HepG2 (cell line): ENCODE measurements around the gene ABCB8. TPM values are rescaled to one million over a fixed set of nuclear protein-coding genes. Genes with fewer than 3 reads are reported as not detected.

Source experiments
- ELF1 ChIP-seq: sonication (generic); formaldehyde crosslinking; IDR thresholded peaks from 2 replicates; pipeline ENCODE4 v1.4.0; 2020; ENCODE audit warnings: missing genetic modification reagents
- ERF ChIP-seq: IDR thresholded peaks from 2 replicates; pipeline ENCODE4 v1.6.1; 2018; ENCODE audit warnings: missing biosample characterization, missing genetic modification reagents
- FIP1L1 ChIP-seq: fragments of 200-400 bp; formaldehyde crosslinking; IDR thresholded peaks from 2 replicates; pipeline ENCODE4 v1.6.1; 2018; ENCODE audit warnings: low read depth, mild to moderate bottlenecking, low read length, moderate library complexity, borderline replicate concordance; ENCODE audit not compliant: insufficient read depth
- FOXK2 ChIP-seq: fragments of 450-650 bp; IDR thresholded peaks from 2 replicates; pipeline ENCODE4 v1.6.1; 2016
- JARID2 ChIP-seq: sonication (generic); formaldehyde crosslinking; IDR thresholded peaks from 2 replicates; pipeline ENCODE4 v1.8.1; 2023; ENCODE audit warnings: missing genetic modification reagents, inconsistent platforms; ENCODE audit not compliant: insufficient replicate concordance
- MNT ChIP-seq: fragments of 450-650 bp; IDR thresholded peaks from 2 replicates; pipeline ENCODE4 v1.6.1; 2016
- NFRKB ChIP-seq: fragments of 450-650 bp; IDR thresholded peaks from 2 replicates; pipeline ENCODE4 v1.6.1; 2017
- SALL1 ChIP-seq: sonication (generic); formaldehyde crosslinking; IDR thresholded peaks from 2 replicates; pipeline ENCODE4 v1.8.0; 2022; ENCODE audit warnings: mild to moderate bottlenecking, missing genetic modification reagents
- SOX5 ChIP-seq: IDR thresholded peaks from 2 replicates; pipeline ENCODE4 v1.6.1; 2016; ENCODE audit warnings: borderline replicate concordance
- SOX6 ChIP-seq, 2 experiments: fragments of 450-650 bp in 1 of 2; sonication (generic) in 1 of 2; formaldehyde crosslinking in 1 of 2; IDR thresholded peaks; 2 replicates each; pipeline versions ENCODE4 v1.4.0 to v1.6.1; 2017 to 2020; ENCODE audit warnings: antibody characterized with exemption in 1 of 2, mild to moderate bottlenecking in 1 of 2, missing genetic modification reagents in 1 of 2
- SRY ChIP-seq: sonication (generic); formaldehyde crosslinking; IDR thresholded peaks from 2 replicates; pipeline ENCODE4 v1.8.0; 2022; ENCODE audit warnings: mild to moderate bottlenecking, missing genetic modification reagents
- TAF15 ChIP-seq: fragments of 200-400 bp; formaldehyde crosslinking; IDR thresholded peaks from one replicate; pipeline ENCODE4 v1.6.1; 2018; ENCODE audit warnings: mild to moderate bottlenecking, low read depth, low read length; ENCODE audit not compliant: poor library complexity, severe bottlenecking
- YEATS2 ChIP-seq: sonication (generic); formaldehyde crosslinking; IDR thresholded peaks from 2 replicates; pipeline ENCODE4 v1.4.0; 2020; ENCODE audit warnings: missing genetic modification reagents, borderline replicate concordance
- ZNF143 ChIP-seq: sonication (generic); formaldehyde crosslinking; IDR thresholded peaks from 2 replicates; pipeline ENCODE4 v1.4.0; 2020; ENCODE audit warnings: missing genetic modification reagents
- ZNF160 ChIP-seq: sonication (generic); formaldehyde crosslinking; IDR thresholded peaks from 2 replicates; pipeline ENCODE4 v1.8.0; 2022; ENCODE audit warnings: mild to moderate bottlenecking, inconsistent platforms, missing genetic modification reagents
- ZNF17 ChIP-seq: sonication (generic); formaldehyde crosslinking; IDR thresholded peaks from 2 replicates; pipeline ENCODE4 v1.5.0; 2020; ENCODE audit warnings: mild to moderate bottlenecking, missing genetic modification reagents
- ZNF432 ChIP-seq: sonication (generic); formaldehyde crosslinking; IDR thresholded peaks from 2 replicates; pipeline ENCODE4 v1.5.0; 2020; ENCODE audit warnings: missing genetic modification reagents, mild to moderate bottlenecking, borderline replicate concordance
- ZNF615 ChIP-seq: sonication (generic); formaldehyde crosslinking; IDR thresholded peaks from 2 replicates; pipeline ENCODE4 v1.5.0; 2020; ENCODE audit warnings: mild to moderate bottlenecking, missing genetic modification reagents, borderline replicate concordance
- ZNF749 ChIP-seq: sonication (generic); formaldehyde crosslinking; IDR thresholded peaks from 2 replicates; pipeline ENCODE4 v1.8.0; 2022; ENCODE audit warnings: mild to moderate bottlenecking, missing genetic modification reagents, moderate library complexity, borderline replicate concordance
- ZNF788 ChIP-seq: sonication (generic); formaldehyde crosslinking; IDR thresholded peaks from 2 replicates; pipeline ENCODE4 v1.5.0; 2020; ENCODE audit warnings: mild to moderate bottlenecking, missing genetic modification reagents, borderline replicate concordance
- polyA plus RNA-seq, 8 experiments: library from polyadenylated mRNA; depleted of rRNA in 3 of 8; stranded (reverse) in 7 of 8; unstranded in 1 of 8; fragments of >200 nt; fragmentation: Illumina TruSeq in 4 of 8; extraction: Trizol in 4 of 8; gene quantifications; 2 replicates each; pipeline versions ENCODE4 v1.2.1 to v1.2.3, GENCODE V29; 2011 to 2016; ENCODE audit warnings: low read depth in 4 of 8, missing spikeins in 1 of 8, mixed read lengths in 1 of 8; ENCODE audit not compliant: insufficient read depth in 1 of 8
- total RNA-seq, 5 experiments: library from RNA; depleted of rRNA; stranded (reverse); fragments of >200 nt; fragmentation: Illumina TruSeq; extraction: Trizol; gene quantifications; 2 replicates each; pipeline ENCODE4 v1.2.3, GENCODE V29; 2016; ENCODE audit warnings: low read depth in 1 of 5
- TF ChIP-seq, protein P1 (sequence below): sonication (generic); formaldehyde crosslinking; IDR thresholded peaks from 2 replicates; pipeline ENCODE4 v1.4.0; 2020; ENCODE audit warnings: missing genetic modification reagents
- TF ChIP-seq, protein P2 (sequence below): sonication (generic); formaldehyde crosslinking; IDR thresholded peaks from 2 replicates; pipeline ENCODE4 v1.4.0; 2020; ENCODE audit warnings: missing genetic modification reagents, borderline replicate concordance

Gene ABCB8
- total and polyA plus RNA-seq, 2 of the 13 experiments (the other 11 are each of a cell fraction or from before 2014, with no cell fraction given): 6.6 to 16.7 TPM

DNA sequence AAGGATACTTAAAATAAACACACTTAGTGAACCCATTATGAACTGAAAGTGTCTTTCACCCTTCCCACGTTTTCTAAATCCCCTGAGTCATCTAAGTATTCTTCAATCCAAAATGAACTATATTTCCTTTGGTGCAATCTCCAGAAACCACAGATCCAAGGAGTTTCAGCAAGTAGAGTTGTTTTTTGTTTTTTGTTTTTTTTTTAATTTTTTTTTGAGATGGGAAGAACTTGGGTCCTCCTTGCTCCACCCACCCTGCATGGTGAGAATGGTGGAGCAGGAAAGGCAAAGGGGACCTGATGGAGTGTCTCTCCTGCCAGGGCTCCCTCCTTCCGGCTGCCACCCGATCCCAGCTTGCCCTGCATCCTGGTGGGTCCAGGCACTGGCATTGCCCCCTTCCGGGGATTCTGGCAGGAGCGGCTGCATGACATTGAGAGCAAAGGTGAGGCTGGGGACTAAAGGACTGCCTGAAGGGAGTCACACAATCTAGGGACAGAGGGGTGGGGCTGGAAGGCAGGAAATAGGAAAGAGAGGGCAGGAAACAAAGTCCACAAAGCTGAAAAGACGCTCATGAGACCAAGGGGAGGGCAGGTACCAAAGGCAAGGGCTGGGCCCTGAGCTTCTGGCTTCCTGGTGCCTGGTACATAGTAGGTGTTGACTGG lies 16.1 kb upstream of the ABCB8 start (continued):
- TF ChIP-seq YEATS2 (CRISPR knock-in tag) (no peak), ERF (CRISPR knock-in tag) (peak; percentile 17; the same call in 1 of the 2 replicates), ZNF143 (CRISPR knock-in tag) (no peak), ZNF788 (CRISPR knock-in tag) (no peak), NFRKB (no peak), FOXK2 (no peak), ZNF432 (no peak), TAF15 (no peak), ZNF160 (no peak), ZNF17 (CRISPR knock-in tag) (no peak), ZNF615 (CRISPR knock-in tag) (no peak), SRY (CRISPR knock-in tag) (peak; percentile 79; the same call in 1 of the 2 replicates), ELF1 (CRISPR knock-in tag) (peak; percentile 47; the same call in 1 of the 2 replicates), JARID2 (CRISPR knock-in tag) (no peak), ZNF749 (CRISPR knock-in tag) (no peak), SOX5 (CRISPR knock-in tag) (peak; percentile 31; the same call in 1 of the 2 replicates), SALL1 (CRISPR knock-in tag) (peak; percentile 39; the same call in 1 of the 2 replicates), FIP1L1 (no peak), SOX6 (IDR thresholded peaks at IDR 0.05) (no peak), SOX6 (CRISPR knock-in tag; IDR thresholded peaks at IDR 0.05) (no peak), MNT (no peak)
- TF ChIP-seq, protein P1, sequence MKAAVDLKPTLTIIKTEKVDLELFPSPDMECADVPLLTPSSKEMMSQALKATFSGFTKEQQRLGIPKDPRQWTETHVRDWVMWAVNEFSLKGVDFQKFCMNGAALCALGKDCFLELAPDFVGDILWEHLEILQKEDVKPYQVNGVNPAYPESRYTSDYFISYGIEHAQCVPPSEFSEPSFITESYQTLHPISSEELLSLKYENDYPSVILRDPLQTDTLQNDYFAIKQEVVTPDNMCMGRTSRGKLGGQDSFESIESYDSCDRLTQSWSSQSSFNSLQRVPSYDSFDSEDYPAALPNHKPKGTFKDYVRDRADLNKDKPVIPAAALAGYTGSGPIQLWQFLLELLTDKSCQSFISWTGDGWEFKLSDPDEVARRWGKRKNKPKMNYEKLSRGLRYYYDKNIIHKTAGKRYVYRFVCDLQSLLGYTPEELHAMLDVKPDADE (CRISPR knock-in tag): no peak
- TF ChIP-seq, protein P2, sequence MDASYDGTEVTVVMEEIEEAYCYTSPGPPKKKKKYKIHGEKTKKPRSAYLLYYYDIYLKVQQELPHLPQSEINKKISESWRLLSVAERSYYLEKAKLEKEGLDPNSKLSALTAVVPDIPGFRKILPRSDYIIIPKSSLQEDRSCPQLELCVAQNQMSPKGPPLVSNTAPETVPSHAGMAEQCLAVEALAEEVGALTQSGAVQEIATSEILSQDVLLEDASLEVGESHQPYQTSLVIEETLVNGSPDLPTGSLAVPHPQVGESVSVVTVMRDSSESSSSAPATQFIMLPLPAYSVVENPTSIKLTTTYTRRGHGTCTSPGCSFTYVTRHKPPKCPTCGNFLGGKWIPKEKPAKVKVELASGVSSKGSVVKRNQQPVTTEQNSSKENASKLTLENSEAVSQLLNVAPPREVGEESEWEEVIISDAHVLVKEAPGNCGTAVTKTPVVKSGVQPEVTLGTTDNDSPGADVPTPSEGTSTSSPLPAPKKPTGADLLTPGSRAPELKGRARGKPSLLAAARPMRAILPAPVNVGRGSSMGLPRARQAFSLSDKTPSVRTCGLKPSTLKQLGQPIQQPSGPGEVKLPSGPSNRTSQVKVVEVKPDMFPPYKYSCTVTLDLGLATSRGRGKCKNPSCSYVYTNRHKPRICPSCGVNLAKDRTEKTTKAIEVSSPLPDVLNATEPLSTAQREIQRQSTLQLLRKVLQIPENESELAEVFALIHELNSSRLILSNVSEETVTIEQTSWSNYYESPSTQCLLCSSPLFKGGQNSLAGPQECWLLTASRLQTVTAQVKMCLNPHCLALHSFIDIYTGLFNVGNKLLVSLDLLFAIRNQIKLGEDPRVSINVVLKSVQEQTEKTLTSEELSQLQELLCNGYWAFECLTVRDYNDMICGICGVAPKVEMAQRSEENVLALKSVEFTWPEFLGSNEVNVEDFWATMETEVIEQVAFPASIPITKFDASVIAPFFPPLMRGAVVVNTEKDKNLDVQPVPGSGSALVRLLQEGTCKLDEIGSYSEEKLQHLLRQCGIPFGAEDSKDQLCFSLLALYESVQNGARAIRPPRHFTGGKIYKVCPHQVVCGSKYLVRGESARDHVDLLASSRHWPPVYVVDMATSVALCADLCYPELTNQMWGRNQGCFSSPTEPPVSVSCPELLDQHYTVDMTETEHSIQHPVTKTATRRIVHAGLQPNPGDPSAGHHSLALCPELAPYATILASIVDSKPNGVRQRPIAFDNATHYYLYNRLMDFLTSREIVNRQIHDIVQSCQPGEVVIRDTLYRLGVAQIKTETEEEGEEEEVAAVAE (CRISPR knock-in tag): no peak
